Activated naive CD8-positive, alpha-beta T cell treated with anti-CD3 and anti-CD28 coated beads, Interleukin-2, amount 10 ng/mL, durations not matched to agents 7 days and 5 days (primary cell): Measurements from ENCODE around the gene WDR19. TPM values are rescaled to one million over a fixed set of nuclear protein-coding genes. Genes with fewer than 3 reads are reported as not detected.
"Not testable (repeated sequence)": the region's sequence is repeated elsewhere in the genome, so short reads cannot be mapped to it uniquely, and the experiment has no call there.

ENCODE experiments used
- ATAC-seq: fragments of 150-1000 bp; cut with Tn5 transposase; one replicate; pipeline ENCODE4 v1.10.0; 2021; ENCODE audit warnings: low read depth, moderate library complexity
- POLR2A ChIA-PET: fragments of 350-600 bp; sonication (Branson Sonifier 250); formaldehyde crosslinking; loops from one replicate; lab custom pipeline; 2021; ENCODE audit warnings: antibody characterized with exemption; lab: Charles Lee
- DNase-seq: peaks from one replicate; pipeline ENCODE4 v3.0.0; 2021
- H3K27ac Mint-ChIP-seq: one replicate; pipeline ENCODE4 v1.8.0; 2022; ENCODE audit warnings: mild to moderate bottlenecking, mixed read lengths
- H3K27me3 Mint-ChIP-seq: one replicate; pipeline ENCODE4 v1.8.0; 2022; ENCODE audit warnings: mild to moderate bottlenecking, moderate library complexity, mixed read lengths
- H3K36me3 Mint-ChIP-seq: one replicate; pipeline ENCODE4 v1.8.0; 2021; ENCODE audit warnings: mild to moderate bottlenecking, mixed read lengths
- H3K4me1 Mint-ChIP-seq: one replicate; pipeline ENCODE4 v1.8.0; 2021; ENCODE audit warnings: mixed read lengths
- H3K4me3 Mint-ChIP-seq: one replicate; pipeline ENCODE4 v1.8.0; 2022; ENCODE audit warnings: mild to moderate bottlenecking, moderate library complexity, mixed read lengths
- H3K9me3 Mint-ChIP-seq: one replicate; pipeline ENCODE4 v1.8.0; 2021; ENCODE audit warnings: mixed read lengths
- total RNA-seq, 2 experiments: library from RNA; stranded (reverse); gene quantifications; one replicate each; pipeline ENCODE4 v1.2.3, GENCODE V29; 2021

The WDR19 gene
- total RNA-seq, 2 experiments from 2014 or later = 14.2 to 21.0 TPM

DNA sequence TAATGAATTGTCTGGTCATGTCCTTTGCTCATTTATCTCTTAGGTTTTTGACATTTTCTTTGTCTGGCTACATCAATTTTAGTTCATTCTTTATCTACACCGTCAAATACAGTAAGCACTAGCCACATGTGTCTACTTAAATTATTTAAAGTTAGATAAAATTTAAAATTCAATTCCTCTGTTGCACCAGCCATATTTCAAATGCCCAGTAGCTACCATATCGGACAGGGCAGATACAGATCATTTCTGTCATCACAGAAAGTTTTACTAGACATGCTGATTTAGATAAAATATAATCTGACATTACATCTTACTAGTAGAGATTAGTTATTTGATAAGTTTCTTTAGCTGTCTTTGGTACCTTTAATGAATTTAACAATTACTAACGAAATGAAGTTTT, 61.1 kb downstream of the WDR19 start:
- H3K4me1 Mint-ChIP-seq = no peaks in the 10 kb centered on the region
- H3K27me3 Mint-ChIP-seq = no peaks in the 10 kb centered on the region
- no peak overlapping the region for H3K4me3 Mint-ChIP-seq
- DNase-seq = no peak
- no peak overlapping the region for H3K27ac Mint-ChIP-seq
- no peak for ATAC-seq
- peaks cover 3% of the 10 kb centered on the region for H3K36me3 Mint-ChIP-seq
- POLR2A ChIA-PET = no interaction called here
- peaks cover 3% of the 10 kb centered on the region for H3K9me3 Mint-ChIP-seq

GRCh38 chr4:39255266-39255665, 72.9 kb downstream of the WDR19 start:
- POLR2A ChIA-PET = no interaction called here
- ATAC-seq = no peak
- no peak overlapping the region for H3K27ac Mint-ChIP-seq
- no peak for DNase-seq
- H3K4me1 Mint-ChIP-seq = no peaks in the 10 kb centered on the region
- peaks cover under 1% of the 10 kb centered on the region for H3K9me3 Mint-ChIP-seq
- H3K36me3 Mint-ChIP-seq = peaks cover 1% of the 10 kb centered on the region
- no peaks in the 10 kb centered on the region for H3K27me3 Mint-ChIP-seq
- H3K4me3 Mint-ChIP-seq = no peak overlapping the region

GRCh38 chr4:39255871-39256270, 73.5 kb downstream of the WDR19 start:
- Mint-ChIP-seq H3K27ac (no peak overlapping the region), H3K4me3 (no peak overlapping the region)

DNA sequence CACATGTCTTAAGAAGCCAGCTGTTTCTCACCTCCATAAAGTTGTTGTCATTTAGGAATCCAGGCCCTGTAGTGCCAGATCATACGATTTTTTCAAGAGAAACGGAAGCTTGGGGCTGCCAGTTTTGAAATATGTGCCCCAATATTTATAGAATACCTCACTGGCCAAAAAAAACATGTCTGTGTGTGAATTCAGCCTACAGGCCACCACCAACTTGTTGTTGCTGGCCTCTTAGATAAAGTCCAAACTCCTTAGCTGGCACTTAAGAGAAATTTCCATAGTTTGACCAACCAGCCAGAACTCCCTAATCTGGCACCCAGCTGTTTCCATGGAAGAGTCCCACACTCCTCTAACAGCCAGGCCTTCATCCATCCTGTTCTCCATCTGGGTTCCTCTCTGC, 74.1 kb downstream of the WDR19 start:
- no peaks in the 10 kb centered on the region for H3K4me1 Mint-ChIP-seq
- H3K27ac Mint-ChIP-seq = no peak overlapping the region
- H3K9me3 Mint-ChIP-seq = no peaks in the 10 kb centered on the region
- no peak for ATAC-seq
- H3K36me3 Mint-ChIP-seq = peaks cover 1% of the 10 kb centered on the region
- DNase-seq = no peak
- POLR2A ChIA-PET = no interaction called here
- H3K27me3 Mint-ChIP-seq = no peaks in the 10 kb centered on the region
- H3K4me3 Mint-ChIP-seq = no peak overlapping the region

More at GRCh38 chr4:39255871-39256270, 73.5 kb downstream of the WDR19 start:
- POLR2A ChIA-PET = no interaction called here
- H3K36me3 Mint-ChIP-seq = peaks cover 1% of the 10 kb centered on the region
- ATAC-seq (no peak), DNase-seq (no peak)
- H3K27me3 Mint-ChIP-seq = no peaks in the 10 kb centered on the region
- no peaks in the 10 kb centered on the region for H3K4me1 Mint-ChIP-seq
- H3K9me3 Mint-ChIP-seq = no peaks in the 10 kb centered on the region

DNA sequence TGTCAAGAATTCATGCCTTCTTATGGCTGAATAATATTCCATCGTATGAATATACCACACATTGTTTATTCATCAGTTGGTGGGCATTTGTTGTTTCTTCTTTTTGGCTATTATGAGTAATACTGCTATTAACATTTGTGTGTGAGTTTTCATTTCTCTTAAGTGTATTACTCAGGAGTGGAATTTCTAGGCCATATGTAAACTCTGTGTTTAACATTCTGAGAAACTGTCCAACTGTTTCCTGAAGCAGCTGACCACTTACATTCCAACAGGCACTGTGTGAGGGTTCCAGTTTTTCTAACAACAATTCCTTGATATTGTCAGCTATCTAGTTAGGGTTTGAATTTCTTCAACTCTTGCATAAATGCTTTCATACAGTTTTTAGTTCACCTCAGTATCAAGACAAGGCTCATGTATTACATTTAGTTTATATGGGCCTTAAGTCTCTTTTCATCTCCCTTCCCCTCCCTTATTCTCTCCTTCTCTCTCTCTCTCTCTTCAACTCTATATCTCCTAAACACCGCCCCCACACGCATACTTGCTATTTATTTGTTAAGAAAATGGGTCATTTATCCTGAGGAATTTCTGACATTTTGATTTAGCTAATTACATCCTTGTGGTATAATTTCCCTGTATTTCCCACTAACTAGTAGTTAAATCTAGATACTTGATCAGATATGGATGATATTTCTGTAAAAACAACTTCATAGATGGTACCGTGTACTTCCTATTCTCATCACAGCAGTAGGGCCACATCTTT, 77.4 kb downstream of the WDR19 start:
- Mint-ChIP-seq H3K27ac (no peak overlapping the region), H3K9me3 (no peaks in the 10 kb centered on the region), H3K36me3 (peaks cover 1% of the 10 kb centered on the region), H3K4me3 (no peak overlapping the region), H3K4me1 (no peaks in the 10 kb centered on the region), H3K27me3 (no peaks in the 10 kb centered on the region)
- POLR2A ChIA-PET = no interaction called here
- ATAC-seq = no peak
- DNase-seq = no peak

DNA sequence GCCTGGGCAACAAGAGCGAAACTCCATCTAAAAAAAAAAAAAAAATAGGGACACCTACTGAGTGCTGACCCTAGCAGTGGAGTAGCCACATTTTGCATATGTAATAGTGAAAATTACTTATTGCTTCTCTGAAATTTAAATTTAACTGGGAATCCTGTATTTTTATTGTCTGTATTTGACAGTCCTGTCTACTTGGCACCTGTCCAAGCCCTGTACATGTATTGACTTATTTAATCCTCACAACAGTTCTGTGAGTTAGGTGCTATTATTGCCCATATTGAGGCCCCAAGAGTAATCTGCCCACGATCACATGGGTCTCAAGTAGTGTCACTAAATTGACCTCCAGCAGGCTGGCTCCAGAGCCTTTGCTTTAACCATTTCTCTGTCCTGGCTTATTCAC, 81.6 kb downstream of the WDR19 start:
- ATAC-seq = no peak
- DNase-seq = no peak

DNA sequence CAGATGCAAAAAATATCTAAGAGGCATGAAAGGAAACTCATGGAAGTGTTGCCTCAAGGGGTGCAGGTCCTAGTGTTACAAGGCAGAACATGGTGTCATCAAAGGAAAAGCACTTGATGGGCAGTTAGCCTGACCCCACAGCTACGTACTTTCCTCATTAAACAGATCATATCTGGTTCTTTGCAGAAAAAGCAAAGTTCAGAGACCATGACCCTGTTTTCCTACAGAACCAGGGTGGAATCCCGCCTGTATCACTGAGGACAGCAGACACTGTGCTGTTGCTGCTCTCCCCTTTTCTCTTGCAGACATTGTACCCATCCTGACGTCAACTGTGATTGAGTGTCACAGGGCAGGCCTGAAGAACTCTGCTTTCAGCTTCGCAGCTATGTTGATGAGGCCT, 92.2 kb downstream of the WDR19 start:
- H3K36me3 Mint-ChIP-seq = peaks cover 3% of the 10 kb centered on the region
- H3K27me3 Mint-ChIP-seq = no peaks in the 10 kb centered on the region
- ATAC-seq (no peak), DNase-seq (no peak)
- no peaks in the 10 kb centered on the region for H3K4me1 Mint-ChIP-seq
- no peak overlapping the region for H3K27ac Mint-ChIP-seq
- no peaks in the 10 kb centered on the region for H3K9me3 Mint-ChIP-seq
- H3K4me3 Mint-ChIP-seq = no peak overlapping the region
- POLR2A ChIA-PET = interaction anchor here (0.6 kb wide), 1 partner anchor 71 kb away, joined by 4 read pairs; no protein-coding TSS in a partner anchor

More for the DNA sequence above, 81.6 kb downstream of the WDR19 start:
- Mint-ChIP-seq H3K4me3 (no peak overlapping the region), H3K27me3 (no peaks in the 10 kb centered on the region), H3K27ac (no peak overlapping the region), H3K36me3 (peaks cover 1% of the 10 kb centered on the region), H3K9me3 (no peaks in the 10 kb centered on the region), H3K4me1 (no peaks in the 10 kb centered on the region)
- POLR2A ChIA-PET = no interaction called here

- POLR2A ChIA-PET, H3K36me3 Mint-ChIP-seq, H3K4me1 Mint-ChIP-seq, DNase-seq, H3K27ac Mint-ChIP-seq, H3K9me3 Mint-ChIP-seq, H3K4me3 Mint-ChIP-seq, H3K27me3 Mint-ChIP-seq, ATAC-seq: not testable (repeated sequence)
Measured at GRCh38 chr4:39277661-39278060, 95.3 kb downstream of the WDR19 start.

DNA sequence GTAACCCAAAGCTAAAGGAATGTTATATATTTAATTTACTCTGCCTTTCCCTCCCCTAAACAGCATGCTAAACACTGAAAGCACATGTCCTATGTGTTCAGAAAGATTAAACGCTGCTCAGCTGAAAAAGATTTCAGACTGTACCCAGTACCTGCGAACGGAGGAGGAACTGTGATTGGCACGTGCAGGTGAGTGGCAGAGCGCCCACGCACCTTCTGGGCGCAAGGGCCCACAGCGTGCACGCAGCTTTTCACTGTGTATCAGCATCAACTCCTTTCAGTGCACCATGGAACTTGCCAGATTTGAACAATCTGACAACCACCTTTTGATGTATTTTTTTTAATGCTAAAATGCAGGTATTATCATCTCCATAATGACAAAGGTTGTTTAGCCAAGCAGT, 96.1 kb downstream of the WDR19 start:
- Mint-ChIP-seq H3K27ac (no peak overlapping the region), H3K4me3 (no peak overlapping the region), H3K9me3 (no peaks in the 10 kb centered on the region), H3K36me3 (peaks cover 9% of the 10 kb centered on the region), H3K4me1 (no peaks in the 10 kb centered on the region), H3K27me3 (no peaks in the 10 kb centered on the region)
- DNase-seq = no peak
- POLR2A ChIA-PET = interaction anchor here (0.7 kb wide), 1 partner anchor 556 kb away, joined by 3 read pairs; no protein-coding TSS in a partner anchor
- ATAC-seq = no peak

GRCh38 chr4:39279416-39279815, 97.1 kb downstream of the WDR19 start:
- H3K27ac Mint-ChIP-seq = no peak overlapping the region
- H3K36me3 Mint-ChIP-seq = peaks cover 14% of the 10 kb centered on the region
- ATAC-seq = no peak
- no peaks in the 10 kb centered on the region for H3K9me3 Mint-ChIP-seq
- no peaks in the 10 kb centered on the region for H3K27me3 Mint-ChIP-seq
- POLR2A ChIA-PET = no interaction called here
- DNase-seq = no peak
- H3K4me3 Mint-ChIP-seq = no peak overlapping the region
- H3K4me1 Mint-ChIP-seq = no peaks in the 10 kb centered on the region

DNA sequence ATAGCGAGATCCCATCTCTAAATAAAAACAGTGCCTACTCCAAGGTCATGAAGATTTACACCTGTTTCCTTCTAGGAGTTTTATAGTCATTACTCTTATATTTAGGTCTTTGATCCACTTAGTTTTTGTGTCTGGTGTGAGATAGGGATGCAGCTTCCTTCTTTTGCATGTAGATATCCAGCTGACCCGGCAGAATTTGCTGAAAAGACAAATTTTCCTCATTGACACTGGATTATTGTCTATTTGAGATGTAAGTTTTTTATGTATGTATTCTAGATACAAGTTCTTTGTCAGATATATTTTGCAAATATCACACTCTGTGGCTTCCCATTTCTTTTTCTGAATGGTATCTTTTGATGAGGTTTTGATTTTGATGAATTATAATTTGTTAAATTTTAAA, 98.4 kb downstream of the WDR19 start:
- H3K27me3 Mint-ChIP-seq = no peaks in the 10 kb centered on the region
- H3K4me1 Mint-ChIP-seq = peaks cover 2% of the 10 kb centered on the region
- H3K4me3 Mint-ChIP-seq = no peak overlapping the region
- DNase-seq = no peak
- peaks cover 22% of the 10 kb centered on the region for H3K36me3 Mint-ChIP-seq
- no peak for ATAC-seq
- H3K27ac Mint-ChIP-seq = no peak overlapping the region
- H3K9me3 Mint-ChIP-seq = no peaks in the 10 kb centered on the region
- POLR2A ChIA-PET = no interaction called here

GRCh38 chr4:39285111-39285795, 102.9 kb downstream of the WDR19 start:
- DNase-seq (no peak), ATAC-seq (no peak)
- Mint-ChIP-seq H3K4me1 (peaks cover 5% of the 10 kb centered on the region), H3K9me3 (no peaks in the 10 kb centered on the region), H3K27ac (no peak overlapping the region), H3K36me3 (peaks cover 40% of the 10 kb centered on the region), H3K27me3 (no peaks in the 10 kb centered on the region), H3K4me3 (no peak overlapping the region)
- POLR2A ChIA-PET = no interaction called here

DNA sequence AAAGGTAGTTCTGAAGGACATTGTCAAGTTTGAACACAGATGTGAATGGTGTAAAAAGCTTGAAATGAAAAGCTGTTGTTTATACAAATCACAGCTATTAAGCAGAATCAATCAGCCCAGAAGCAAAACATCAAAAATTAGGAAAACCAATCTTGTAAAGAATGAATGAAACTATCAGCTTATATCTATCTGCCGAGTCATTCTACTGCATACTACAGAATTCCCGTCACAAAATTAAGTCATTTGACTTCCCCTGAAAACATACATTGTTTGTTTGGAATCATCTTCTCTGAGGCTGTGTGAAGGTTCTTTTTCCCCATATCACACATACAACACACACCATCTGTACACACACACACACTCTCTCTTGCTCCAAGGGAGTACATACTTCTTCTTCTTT, 103.5 kb downstream of the WDR19 start:
- Mint-ChIP-seq H3K27ac (no peak overlapping the region), H3K4me3 (no peak overlapping the region), H3K36me3 (peaks cover 43% of the 10 kb centered on the region), H3K4me1 (peaks cover 5% of the 10 kb centered on the region), H3K9me3 (no peaks in the 10 kb centered on the region), H3K27me3 (no peaks in the 10 kb centered on the region)
- POLR2A ChIA-PET = no interaction called here
- ATAC-seq (no peak), DNase-seq (no peak)

GRCh38 chr4:39286263-39286662, 103.9 kb downstream of the WDR19 start:
- DNase-seq (no peak), ATAC-seq (no peak)
- Mint-ChIP-seq H3K4me3 (no peak overlapping the region), H3K9me3 (no peaks in the 10 kb centered on the region), H3K27me3 (no peaks in the 10 kb centered on the region), H3K27ac (no peak overlapping the region), H3K36me3 (peaks cover 47% of the 10 kb centered on the region), H3K4me1 (peaks cover 5% of the 10 kb centered on the region)
- POLR2A ChIA-PET = no interaction called here
